Activated T-helper 9 cell treated with anti-CD3 and anti-CD28 coated beads, Interleukin-2, amount 50 U/mL, for 16 hours (primary cell): ENCODE measurements around the gene ANXA6.

ENCODE experiments used
- DNase-seq: peaks from one replicate; pipeline ENCODE4 v3.0.0-alpha.2; 2020; ENCODE audit warnings: low read depth

ANXA6 gene

GRCh38 chr5:151128817-151129216, 28.8 kb downstream of the ANXA6 start:
- DNase-seq = no peak

GRCh38 chr5:151127926-151128325, 29.7 kb downstream of the ANXA6 start:
- no peak for DNase-seq

DNA sequence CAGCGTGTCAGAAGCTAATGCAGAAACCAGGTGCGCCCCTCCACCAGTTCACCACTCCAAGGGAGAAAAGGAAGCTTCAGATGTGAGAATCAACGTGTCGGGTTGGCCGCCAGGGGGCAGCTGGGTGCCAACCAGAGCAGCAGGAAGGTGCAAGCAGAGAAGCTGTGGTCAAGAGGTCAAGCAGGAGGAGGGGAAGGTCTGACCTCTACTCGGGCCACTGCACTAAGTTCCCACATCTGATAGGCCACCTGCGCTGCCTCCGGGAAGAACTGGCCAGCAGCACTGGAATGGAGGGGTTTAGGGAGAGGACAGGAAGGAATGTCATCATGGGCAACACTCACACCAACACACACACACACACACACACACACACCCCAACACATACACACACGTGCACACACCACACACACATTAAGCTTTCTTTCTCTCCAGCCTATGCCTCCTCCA, 31.4 kb downstream of the ANXA6 start:
- peak; percentile 57 for DNase-seq

DNA sequence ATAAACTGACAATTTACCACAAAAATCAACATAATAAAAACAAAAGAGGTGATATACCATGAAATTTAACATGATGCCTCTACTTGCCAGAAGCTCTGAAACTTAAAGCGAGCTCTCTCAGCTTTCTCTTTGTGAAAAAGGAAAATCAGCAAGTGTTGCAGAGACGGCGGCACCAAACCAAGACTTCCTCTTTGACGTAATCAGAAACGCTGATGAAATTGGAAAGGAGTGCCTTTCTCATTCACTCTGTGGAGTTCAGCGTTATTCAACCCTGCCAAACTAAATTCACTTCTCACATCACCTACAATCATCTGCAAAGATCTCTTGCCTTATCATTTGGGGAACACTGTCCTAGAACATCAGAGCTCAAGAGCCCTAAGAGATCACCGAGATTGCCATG, 32.2 kb downstream of the ANXA6 start:
- DNase-seq = no peak

- DNase-seq = no peak
Observed at GRCh38 chr5:151123897-151124751, 33.5 kb downstream of the ANXA6 start.

DNA sequence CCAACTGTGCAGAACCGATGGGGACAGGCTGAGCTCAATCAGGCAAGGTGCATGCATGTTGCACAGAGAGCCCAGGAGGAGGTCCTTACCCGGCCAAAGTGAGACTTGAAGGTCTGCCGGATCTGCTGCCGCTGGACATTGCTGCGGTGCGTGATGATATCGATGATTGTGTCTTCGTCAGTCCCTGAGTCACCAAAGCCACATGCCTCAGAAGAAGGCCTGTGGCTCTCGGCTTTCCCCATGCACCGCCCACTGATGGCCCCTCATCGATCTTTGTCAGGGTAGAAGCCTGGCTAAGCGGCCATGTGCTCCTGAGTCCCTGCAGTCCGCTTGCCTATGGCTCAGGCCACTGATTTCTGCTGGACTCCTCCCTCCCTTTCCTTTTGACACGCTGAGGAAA, 34.8 kb downstream of the ANXA6 start:
- DNase-seq = no peak

DNA sequence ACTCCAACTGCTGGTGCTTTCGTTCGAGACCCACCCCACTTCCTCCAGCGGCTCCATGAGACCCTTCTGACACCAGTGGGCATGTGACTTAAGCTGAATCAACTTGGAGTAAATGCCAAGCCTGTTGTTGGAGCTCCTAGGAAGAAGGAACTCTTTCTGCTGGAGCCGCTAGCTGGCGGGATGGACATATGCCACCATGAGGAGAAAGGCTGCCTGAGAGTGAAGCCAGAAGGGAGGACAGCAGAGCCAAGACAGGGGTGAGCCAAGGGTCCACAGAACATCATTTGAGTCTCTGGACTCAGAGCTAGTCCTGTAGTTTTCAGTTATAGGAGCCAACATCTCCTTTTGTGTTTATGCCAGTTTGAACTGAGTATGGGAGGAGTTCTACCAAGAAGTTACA, 35.9 kb downstream of the ANXA6 start:
- no peak for DNase-seq

GRCh38 chr5:151121095-151121494, 36.5 kb downstream of the ANXA6 start:
- no peak for DNase-seq

GRCh38 chr5:151118913-151119575, 38.5 kb downstream of the ANXA6 start:
- DNase-seq = no peak

DNA sequence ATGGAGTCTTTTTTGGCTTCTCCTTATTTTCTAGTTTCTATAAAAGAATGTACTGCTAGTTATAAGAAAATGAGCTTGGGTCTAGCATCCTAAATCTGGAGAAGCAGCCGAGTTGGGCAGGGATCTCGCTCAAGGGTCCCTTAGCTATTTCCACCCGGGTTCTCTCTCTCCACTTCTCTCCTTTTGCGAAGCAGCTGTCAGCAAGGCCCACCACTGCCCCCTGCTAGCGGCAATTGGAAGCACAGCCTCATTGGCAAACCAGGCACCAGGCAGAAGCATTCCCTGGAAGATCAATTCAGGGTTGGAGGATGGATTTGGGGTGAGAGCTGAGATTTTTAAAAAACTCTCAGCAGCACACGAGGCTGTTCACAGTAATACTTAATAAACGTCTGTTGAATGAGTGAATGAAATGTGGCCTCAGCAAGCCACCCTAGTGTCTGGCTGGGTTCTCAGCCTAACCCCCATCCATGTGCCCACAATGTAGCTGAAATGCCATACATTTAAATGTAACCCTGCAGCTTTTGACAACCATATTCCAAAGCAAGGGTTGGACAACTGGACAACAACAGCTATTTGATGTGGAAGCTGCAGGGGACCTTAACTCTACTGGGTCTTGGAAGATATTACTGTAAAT, 42.2 kb downstream of the ANXA6 start:
- peak; percentile 57 for DNase-seq

- DNase-seq = no peak
Observed at GRCh38 chr5:151113651-151114050, 43.9 kb downstream of the ANXA6 start.

DNA sequence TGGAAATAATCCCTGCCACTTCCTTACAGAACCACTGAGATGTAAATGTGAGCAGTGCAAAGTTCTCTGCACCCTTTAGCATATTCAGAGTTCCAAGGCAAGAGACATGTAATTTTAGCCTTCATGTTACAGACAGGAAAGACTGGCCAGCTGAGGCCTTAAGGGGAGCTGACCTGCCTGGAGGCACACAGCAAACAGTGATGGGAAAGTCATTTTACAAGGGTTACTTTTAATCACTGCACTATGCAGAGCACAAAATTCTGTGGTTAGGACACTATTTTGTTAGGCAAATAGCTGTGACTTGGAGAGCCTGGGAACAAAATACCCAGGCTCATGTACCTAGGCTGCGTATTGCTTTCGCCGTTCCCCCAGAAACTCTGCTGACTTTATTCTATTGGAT, 46.6 kb downstream of the ANXA6 start:
- no peak for DNase-seq

GRCh38 chr5:151110122-151110681, 47.4 kb downstream of the ANXA6 start:
- DNase-seq = no peak

DNA sequence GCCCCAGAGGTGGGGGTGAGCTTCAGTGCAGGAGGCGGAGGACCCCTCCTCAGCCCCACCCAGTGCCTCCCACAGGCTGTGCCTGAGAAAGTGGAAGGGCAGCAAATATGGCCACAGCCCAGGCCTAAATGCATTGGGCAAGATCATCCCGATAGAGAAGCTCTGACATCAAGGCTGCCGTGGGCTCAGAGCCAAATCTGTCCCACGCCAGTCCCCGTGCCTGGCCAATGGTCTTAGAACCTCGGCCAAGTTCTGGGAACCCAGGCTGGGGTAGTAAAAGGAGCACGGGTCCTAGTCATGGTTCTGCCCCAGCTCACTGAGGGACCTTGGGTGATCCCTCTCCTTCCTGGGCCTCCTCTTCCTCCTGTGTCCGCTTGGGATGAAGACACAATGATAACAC, 49.0 kb downstream of the ANXA6 start:
- no peak for DNase-seq

DNA sequence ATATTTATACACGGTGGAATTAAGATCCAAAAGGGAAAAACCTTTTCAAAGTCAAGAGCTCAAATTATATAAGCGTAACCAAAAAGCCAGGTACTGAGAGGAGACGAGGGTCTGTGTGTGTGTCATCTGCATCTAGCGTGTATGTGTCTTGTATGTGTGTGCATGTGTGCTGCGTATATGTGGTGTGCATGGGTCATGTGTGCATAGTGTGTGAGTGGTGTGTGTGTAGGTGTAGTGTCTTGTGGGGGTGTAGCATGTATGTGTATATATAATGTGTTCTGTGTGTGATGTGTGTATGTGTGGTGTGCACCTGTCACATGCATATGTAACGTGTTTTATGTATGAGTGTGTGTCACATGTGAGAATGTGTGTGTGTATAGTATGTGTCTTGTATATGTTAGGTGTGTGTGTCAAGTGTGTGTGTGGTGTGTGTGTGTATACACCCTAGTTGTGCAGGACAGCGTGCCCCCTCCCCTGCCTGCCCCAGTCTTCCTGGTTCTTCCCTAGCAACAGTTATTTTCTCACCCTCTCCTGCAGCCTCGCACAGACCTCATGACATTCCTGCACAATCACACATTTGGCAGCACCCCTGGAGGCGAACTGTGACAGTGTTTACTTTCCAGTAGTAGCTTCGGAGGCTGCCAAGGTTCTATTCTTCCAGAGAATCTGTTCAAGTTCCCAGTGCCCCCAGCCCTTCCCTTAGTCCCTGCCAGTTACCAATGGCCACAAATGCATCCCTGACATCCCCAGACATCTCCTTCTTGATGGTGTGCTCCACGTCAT, 49.6 kb downstream of the ANXA6 start:
- DNase-seq = no peak

GRCh38 chr5:151107084-151107483, 50.5 kb downstream of the ANXA6 start:
- DNase-seq = no peak

GRCh38 chr5:151106509-151106908, 51.1 kb downstream of the ANXA6 start:
- DNase-seq = no peak

DNA sequence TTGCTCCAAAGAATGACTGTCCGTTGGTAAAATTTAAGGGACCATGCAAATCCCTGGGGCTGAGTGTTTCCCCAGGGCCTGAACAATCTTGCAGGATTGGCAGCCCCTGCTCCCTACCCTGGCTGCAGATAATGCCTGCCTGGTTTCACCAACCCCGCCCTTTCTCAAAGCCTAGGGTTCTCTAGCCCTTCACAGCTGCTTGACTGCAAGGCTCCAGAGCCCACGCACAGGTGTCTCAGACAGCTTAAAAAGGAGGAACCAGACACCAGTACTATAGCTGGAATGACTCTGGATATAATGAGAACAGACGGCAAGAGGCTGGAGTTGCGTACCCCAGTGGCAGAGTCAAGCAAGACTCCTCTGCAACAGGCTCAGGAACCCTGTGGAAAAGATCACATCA, 51.5 kb downstream of the ANXA6 start:
- DNase-seq = no peak

DNA sequence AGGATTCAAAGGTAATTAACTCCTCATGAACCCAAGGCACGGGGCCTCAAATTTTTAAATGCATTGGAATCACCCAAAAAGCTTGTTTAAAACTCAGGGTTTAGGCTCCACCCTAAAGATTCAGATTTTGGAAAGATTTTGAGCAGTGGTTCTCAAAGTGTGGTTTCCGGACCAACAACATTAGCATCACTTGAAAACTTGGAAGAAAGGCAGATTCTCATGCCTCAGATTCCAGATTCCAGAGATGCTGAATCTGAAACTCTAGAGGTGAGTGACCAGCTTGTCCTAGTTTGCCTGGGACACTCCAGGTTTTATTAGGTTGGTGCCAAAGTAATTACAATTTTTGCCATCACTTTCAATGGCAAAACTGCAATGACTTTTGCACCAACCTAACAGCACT, 52.0 kb downstream of the ANXA6 start:
- DNase-seq = no peak

GRCh38 chr5:151104795-151105194, 52.8 kb downstream of the ANXA6 start:
- DNase-seq = no peak

DNA sequence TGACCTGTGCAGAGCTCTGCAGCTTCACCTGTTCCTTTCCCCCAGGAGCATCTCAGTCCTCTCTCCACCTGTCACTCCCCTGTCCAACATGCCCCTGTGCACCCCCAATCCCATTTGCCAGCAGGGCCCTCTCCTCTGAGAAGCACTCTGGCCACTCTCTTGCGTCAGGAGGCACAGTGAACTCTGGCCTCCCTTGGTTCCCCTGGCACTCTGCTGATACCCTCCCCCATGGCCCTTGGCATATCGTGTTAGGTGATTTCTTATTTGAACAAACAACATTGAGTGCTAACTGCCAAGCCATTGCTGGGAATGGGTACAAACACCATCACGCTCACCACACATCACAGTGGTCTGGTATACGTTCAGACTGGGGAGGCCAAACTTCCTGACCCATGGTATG, 55.8 kb downstream of the ANXA6 start:
- DNase-seq = no peak

- no peak for DNase-seq
Observed at GRCh38 chr5:151101151-151101550, 56.4 kb downstream of the ANXA6 start.
